ENCODE results near the gene CNTN4.

The CNTN4 gene

GRCh38 chr3:3089017-3089416, 990.4 kb downstream of the CNTN4 start:
- H3K4me3 ChIP-seq (ENCODE audit: low read depth, low read length): no peak overlapping the region
- peak; percentile 79 for DNase-seq (ENCODE audit: low read depth)
- peak; percentile 53 for TF ChIP-seq CTCF (IDR thresholded peaks at IDR 0.05; ENCODE audit: low read depth, low read length, missing control alignments)

GRCh38 chr3:3097958-3098357, 999.3 kb downstream of the CNTN4 start:
- no peak overlapping the region for H3K4me3 ChIP-seq (ENCODE audit: low read depth, low read length)
- no peak for DNase-seq (ENCODE audit: low read depth)
- TF ChIP-seq CTCF (IDR thresholded peaks at IDR 0.05; ENCODE audit: low read depth, low read length, missing control alignments): no peak

GRCh38 chr3:3101660-3102458, 1003.2 kb downstream of the CNTN4 start:
- H3K4me3 ChIP-seq (ENCODE audit: low read depth, low read length): peak overlapping the region; percentile 15; the same call in 1 of the 2 replicates
- DNase-seq (ENCODE audit: low read depth): no peak
- TF ChIP-seq CTCF (IDR thresholded peaks at IDR 0.05; ENCODE audit: low read depth, low read length, missing control alignments): no peak

GRCh38 chr3:3102751-3103150, 1004.1 kb downstream of the CNTN4 start:
- no peak for TF ChIP-seq CTCF (IDR thresholded peaks at IDR 0.05; ENCODE audit: low read depth, low read length, missing control alignments)
- no peak overlapping the region for H3K4me3 ChIP-seq (ENCODE audit: low read depth, low read length)
- no peak for DNase-seq (ENCODE audit: low read depth)

- DNase-seq (ENCODE audit: low read depth): no peak
- TF ChIP-seq CTCF (IDR thresholded peaks at IDR 0.05; ENCODE audit: low read depth, low read length, missing control alignments): no peak
- no peak overlapping the region for H3K4me3 ChIP-seq (ENCODE audit: low read depth, low read length)
Observed at GRCh38 chr3:3105246-3105645, 1006.6 kb downstream of the CNTN4 start.

- no peak for TF ChIP-seq CTCF (IDR thresholded peaks at IDR 0.05; ENCODE audit: low read depth, low read length, missing control alignments)
- H3K4me3 ChIP-seq (ENCODE audit: low read depth, low read length): no peak overlapping the region
- DNase-seq (ENCODE audit: low read depth): no peak
Observed at GRCh38 chr3:3105815-3106214, 1007.1 kb downstream of the CNTN4 start.

GRCh38 chr3:3107181-3107580, 1008.5 kb downstream of the CNTN4 start:
- no peak for TF ChIP-seq CTCF (IDR thresholded peaks at IDR 0.05; ENCODE audit: low read depth, low read length, missing control alignments)
- H3K4me3 ChIP-seq (ENCODE audit: low read depth, low read length): no peak overlapping the region
- DNase-seq (ENCODE audit: low read depth): no peak
